Fibroblast of lung (primary cell): ENCODE data around the gene BCL7A. TPM values are rescaled to one million over a fixed set of nuclear protein-coding genes. Genes with fewer than 3 reads are reported as not detected.

Experiments used
- DNase-seq, 2 donors: peaks; one replicate each; pipeline versions ENCODE4 v3.0.0 to v3.0.0-alpha.2; 2010; ENCODE audit warnings: low read depth in 2 of 2
- H2AFZ ChIP-seq: 2 replicates; pipeline ENCODE4 v1.5.1; 2012; ENCODE audit warnings: low read length, control low read depth, inconsistent platforms
- H3K27ac ChIP-seq: 2 replicates; pipeline ENCODE4 v1.5.1; 2011; ENCODE audit warnings: low read length, control low read depth; ENCODE audit not compliant: insufficient read depth
- H3K27me3 ChIP-seq: 2 replicates; pipeline ENCODE4 v1.5.1; 2011; ENCODE audit warnings: mild to moderate bottlenecking, low read length; ENCODE audit not compliant: control insufficient read depth, insufficient read depth
- H3K36me3 ChIP-seq: 2 replicates; pipeline ENCODE4 v1.5.1; 2011; ENCODE audit warnings: low read length; ENCODE audit not compliant: control insufficient read depth, insufficient read depth
- H3K4me1 ChIP-seq: 2 replicates; pipeline ENCODE4 v1.5.1; 2011; ENCODE audit warnings: low read length; ENCODE audit not compliant: control insufficient read depth, insufficient read depth; ENCODE audit errors: extremely low read depth
- H3K4me2 ChIP-seq: 2 replicates; pipeline ENCODE4 v1.5.1; 2011; ENCODE audit warnings: low read length, control low read depth; ENCODE audit not compliant: insufficient read depth; ENCODE audit errors: extremely low read depth
- H3K4me3 ChIP-seq, 4 experiments: fragments of 200-600 bp in 1 of 4; sonication (generic) in 1 of 4; replicated peaks in 1 of 4; 2 replicates each; pipeline ENCODE4 v1.5.1; 2011 to 2016; ENCODE audit warnings: low read length in 4 of 4, low read depth in 3 of 4, mild to moderate bottlenecking in 3 of 4, control low read depth in 2 of 4, inconsistent platforms in 1 of 4, mixed read lengths in 1 of 4; ENCODE audit not compliant: insufficient read depth in 1 of 4; ENCODE audit errors: control extremely low read depth in 1 of 4
- H3K79me2 ChIP-seq: 2 replicates; pipeline ENCODE4 v1.5.1; 2012; ENCODE audit warnings: mild to moderate bottlenecking, low read length, inconsistent platforms; ENCODE audit not compliant: control insufficient read depth, insufficient read depth
- H3K9ac ChIP-seq: 2 replicates; pipeline ENCODE4 v1.5.1; 2011; ENCODE audit warnings: mild to moderate bottlenecking, low read length, control low read depth; ENCODE audit not compliant: insufficient read depth
- H3K9me3 ChIP-seq: 2 replicates; pipeline ENCODE4 v1.5.1; 2012; ENCODE audit warnings: low read depth, low read length; ENCODE audit not compliant: control insufficient read depth, insufficient read depth
- H4K20me1 ChIP-seq: 2 replicates; pipeline ENCODE4 v1.5.1; 2011; ENCODE audit warnings: low read length; ENCODE audit not compliant: control insufficient read depth, insufficient read depth; ENCODE audit errors: extremely low read depth
- CTCF ChIP-seq, 2 donors: IDR thresholded peaks in 1 of 2; conservative IDR thresholded peaks in 1 of 2; 1 replicate in 1 of 2; 2 replicates in 1 of 2; pipeline ENCODE4 v1.5.1; 2011 to 2012; ENCODE audit warnings: low read length in 2 of 2, control low read depth in 1 of 2, inconsistent platforms in 1 of 2, low read depth in 1 of 2, mild to moderate bottlenecking in 1 of 2
- EZH2 ChIP-seq: IDR thresholded peaks from 2 replicates; pipeline ENCODE4 v1.5.1; 2012; ENCODE audit warnings: low read length, control low read depth, mild to moderate bottlenecking; ENCODE audit errors: missing control alignments
- polyA plus RNA-seq, 2 donors: library from polyadenylated mRNA; depleted of rRNA in 1 of 2; stranded (reverse) in 1 of 2; unstranded in 1 of 2; fragments of >200 nt; gene quantifications; 2 replicates each; pipeline ENCODE4 v1.2.1, GENCODE V29; 2011 to 2012; ENCODE audit warnings: missing spikeins in 1 of 2
- total RNA-seq: library from RNA; depleted of rRNA; stranded (reverse); fragments of >200 nt; gene quantifications from 2 replicates; pipeline ENCODE4 v1.2.1, GENCODE V29; 2014

The BCL7A gene
- total and polyA plus RNA-seq, 2 donors (not counting 1 experiment from before 2014, with no cell fraction given): 3.8 to 7.4 TPM

GRCh38 chr12:122046145-122046544, 24.5 kb downstream of the BCL7A start:
- no peak overlapping the region for H3K9ac ChIP-seq
- H4K20me1 ChIP-seq: no peaks in the 10 kb centered on the region
- no peaks in the 10 kb centered on the region for H3K27me3 ChIP-seq
- H3K4me1 ChIP-seq: no peaks in the 10 kb centered on the region
- DNase-seq: no peak
- no peak overlapping the region for H3K4me3 ChIP-seq
- no peaks in the 10 kb centered on the region for H3K9me3 ChIP-seq
- no peak overlapping the region for H3K4me2 ChIP-seq
- H3K79me2 ChIP-seq: no peaks in the 10 kb centered on the region
- TF ChIP-seq CTCF (conservative IDR thresholded peaks at IDR 0.05 in 1 of 2, IDR thresholded peaks at IDR 0.05 in 1 of 2; ENCODE audit: low read depth in 1 of 2, low read length in 2 of 2) (no peak), EZH2 (no peak)
- H2AFZ ChIP-seq: no peak overlapping the region
- H3K27ac ChIP-seq: no peak overlapping the region
- no peaks in the 10 kb centered on the region for H3K36me3 ChIP-seq

- H3K79me2 ChIP-seq: no peaks in the 10 kb centered on the region
- TF ChIP-seq CTCF (conservative IDR thresholded peaks at IDR 0.05 in 1 of 2, IDR thresholded peaks at IDR 0.05 in 1 of 2; ENCODE audit: low read depth in 1 of 2, low read length in 2 of 2) (no peak), EZH2 (no peak)
- no peak overlapping the region for H3K4me3 ChIP-seq
- H3K4me1 ChIP-seq: no peaks in the 10 kb centered on the region
- H3K27me3 ChIP-seq: no peaks in the 10 kb centered on the region
- no peaks in the 10 kb centered on the region for H3K36me3 ChIP-seq
- H3K9me3 ChIP-seq: no peaks in the 10 kb centered on the region
- no peaks in the 10 kb centered on the region for H4K20me1 ChIP-seq
- DNase-seq: peak in 1 of 2 donors; percentile 84
- no peak overlapping the region for H3K27ac ChIP-seq
- H3K9ac ChIP-seq: no peak overlapping the region
- no peak overlapping the region for H2AFZ ChIP-seq
- H3K4me2 ChIP-seq: no peak overlapping the region
These were observed 26.5 kb downstream of the BCL7A start for GRCh38 chr12:122048151-122048550.

- Histone ChIP-seq H2AFZ (no peak overlapping the region), H3K9ac (no peak overlapping the region), H3K4me1 (no peaks in the 10 kb centered on the region), H3K4me2 (no peak overlapping the region), H3K9me3 (no peaks in the 10 kb centered on the region), H3K79me2 (no peaks in the 10 kb centered on the region), H3K27me3 (no peaks in the 10 kb centered on the region), H3K27ac (no peak overlapping the region), H3K4me3 (no peak overlapping the region), H4K20me1 (no peaks in the 10 kb centered on the region), H3K36me3 (no peaks in the 10 kb centered on the region)
- TF ChIP-seq CTCF (conservative IDR thresholded peaks at IDR 0.05 in 1 of 2, IDR thresholded peaks at IDR 0.05 in 1 of 2; ENCODE audit: low read depth in 1 of 2, low read length in 2 of 2) (no peak), EZH2 (no peak)
- DNase-seq: no peak
These were observed 28.1 kb downstream of the BCL7A start for GRCh38 chr12:122049827-122050226.
